ENCODE measurements around the gene DOCK6.
A peak's percentile ranks its signal among the peaks of the same experiment; 100 is the strongest.

DOCK6 gene

GRCh38 chr19:11247391-11247790, 14.9 kb downstream of the DOCK6 start:
- no peak for DNase-seq (ENCODE audit: low spot score)

- DNase-seq (ENCODE audit: low spot score): no peak
These were observed 15.4 kb downstream of the DOCK6 start for GRCh38 chr19:11246941-11247340.

GRCh38 chr19:11244846-11245589, 17.3 kb downstream of the DOCK6 start:
- DNase-seq (ENCODE audit: low spot score): no peak

GRCh38 chr19:11243798-11244169, 18.5 kb downstream of the DOCK6 start:
- DNase-seq (ENCODE audit: low spot score): no peak

GRCh38 chr19:11242864-11243797, 19.2 kb downstream of the DOCK6 start:
- peak; percentile 100 for DNase-seq (ENCODE audit: low spot score)

- no peak for DNase-seq (ENCODE audit: low spot score)
These were observed 20.3 kb downstream of the DOCK6 start for GRCh38 chr19:11242025-11242424.

- DNase-seq (ENCODE audit: low spot score): no peak
These were observed 22.3 kb downstream of the DOCK6 start for GRCh38 chr19:11240008-11240444.

- no peak for DNase-seq (ENCODE audit: low spot score)
These were observed 22.8 kb downstream of the DOCK6 start, which contains the start of gene ANGPTL8 for GRCh38 chr19:11239377-11240000. Gene ANGPTL8 (plus strand): TSS chr19:11239619. CDS start chr19:11239638, 19 bp downstream.

GRCh38 chr19:11238781-11239376, 23.4 kb downstream of the DOCK6 start:
- no peak for DNase-seq (ENCODE audit: low spot score)

GRCh38 chr19:11238041-11238440, 24.3 kb downstream of the DOCK6 start:
- DNase-seq (ENCODE audit: low spot score): no peak

GRCh38 chr19:11237321-11237720, 25.0 kb downstream of the DOCK6 start:
- DNase-seq (ENCODE audit: low spot score): no peak

- no peak for DNase-seq (ENCODE audit: low spot score)
These were observed 25.7 kb downstream of the DOCK6 start for GRCh38 chr19:11236324-11237301.

- DNase-seq (ENCODE audit: low spot score): no peak
These were observed 27.7 kb downstream of the DOCK6 start for GRCh38 chr19:11234486-11235075.

GRCh38 chr19:11233073-11233472, 29.3 kb downstream of the DOCK6 start:
- no peak for DNase-seq (ENCODE audit: low spot score)

GRCh38 chr19:11232555-11232954, 29.8 kb downstream of the DOCK6 start:
- DNase-seq (ENCODE audit: low spot score): no peak

GRCh38 chr19:11230621-11231386, 31.5 kb downstream of the DOCK6 start:
- DNase-seq (ENCODE audit: low spot score): no peak

GRCh38 chr19:11227195-11227886, 35.0 kb downstream of the DOCK6 start:
- DNase-seq (ENCODE audit: low spot score): peak; percentile 89

GRCh38 chr19:11226716-11227166, 35.6 kb downstream of the DOCK6 start:
- DNase-seq (ENCODE audit: low spot score): no peak

GRCh38 chr19:11225815-11226214, 36.5 kb downstream of the DOCK6 start:
- DNase-seq (ENCODE audit: low spot score): no peak

Measured in iPS-NIHi11 (cell line).